ENCODE measurements around the gene C4orf46.

The C4orf46 gene

GRCh38 chr4:158649111-158649680 is 22.5 kb downstream of the C4orf46 start:
- H3K9me3 ChIP-seq (ENCODE audit: control insufficient read depth, insufficient read depth, low read depth, low read length), result no peaks in the 10 kb centered on the region
- H3K36me3 ChIP-seq (ENCODE audit: control insufficient read depth in 2 of 2, insufficient read depth in 1 of 2, low read length in 2 of 2), result no peaks in the 10 kb centered on the region
- H3K4me3 ChIP-seq (ENCODE audit: low read depth, low read length), result no peak overlapping the region
- CTCF ChIA-PET, result interaction anchor here (0.7 kb wide), 1 partner anchor 82 kb away, joined by 3 read pairs; no protein-coding TSS in a partner anchor
- no peaks in the 10 kb centered on the region for H3K4me1 ChIP-seq (ENCODE audit: control insufficient read depth, insufficient read depth, low read length)
- no peak overlapping the region for H3K27ac ChIP-seq (ENCODE audit: extremely low read depth, low read depth, low read length)
- no peak for TF ChIP-seq ZNF621 (tag by site-specific recombination; IDR thresholded peaks at IDR 0.05)
- no peak for TF ChIP-seq ZNF10 (tag by site-specific recombination; IDR thresholded peaks at IDR 0.05)
- TF ChIP-seq, protein P1, sequence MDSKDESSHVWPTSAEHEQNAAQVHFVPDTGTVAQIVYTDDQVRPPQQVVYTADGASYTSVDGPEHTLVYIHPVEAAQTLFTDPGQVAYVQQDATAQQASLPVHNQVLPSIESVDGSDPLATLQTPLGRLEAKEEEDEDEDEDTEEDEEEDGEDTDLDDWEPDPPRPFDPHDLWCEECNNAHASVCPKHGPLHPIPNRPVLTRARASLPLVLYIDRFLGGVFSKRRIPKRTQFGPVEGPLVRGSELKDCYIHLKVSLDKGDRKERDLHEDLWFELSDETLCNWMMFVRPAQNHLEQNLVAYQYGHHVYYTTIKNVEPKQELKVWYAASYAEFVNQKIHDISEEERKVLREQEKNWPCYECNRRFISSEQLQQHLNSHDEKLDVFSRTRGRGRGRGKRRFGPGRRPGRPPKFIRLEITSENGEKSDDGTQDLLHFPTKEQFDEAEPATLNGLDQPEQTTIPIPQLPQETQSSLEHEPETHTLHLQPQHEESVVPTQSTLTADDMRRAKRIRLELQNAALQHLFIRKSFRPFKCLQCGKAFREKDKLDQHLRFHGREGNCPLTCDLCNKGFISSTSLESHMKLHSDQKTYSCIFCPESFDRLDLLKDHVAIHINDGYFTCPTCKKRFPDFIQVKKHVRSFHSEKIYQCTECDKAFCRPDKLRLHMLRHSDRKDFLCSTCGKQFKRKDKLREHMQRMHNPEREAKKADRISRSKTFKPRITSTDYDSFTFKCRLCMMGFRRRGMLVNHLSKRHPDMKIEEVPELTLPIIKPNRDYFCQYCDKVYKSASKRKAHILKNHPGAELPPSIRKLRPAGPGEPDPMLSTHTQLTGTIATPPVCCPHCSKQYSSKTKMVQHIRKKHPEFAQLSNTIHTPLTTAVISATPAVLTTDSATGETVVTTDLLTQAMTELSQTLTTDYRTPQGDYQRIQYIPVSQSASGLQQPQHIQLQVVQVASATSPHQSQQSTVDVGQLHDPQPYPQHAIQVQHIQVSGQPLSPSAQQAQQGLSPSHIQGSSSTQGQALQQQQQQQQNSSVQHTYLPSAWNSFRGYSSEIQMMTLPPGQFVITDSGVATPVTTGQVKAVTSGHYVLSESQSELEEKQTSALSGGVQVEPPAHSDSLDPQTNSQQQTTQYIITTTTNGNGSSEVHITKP (tag by site-specific recombination; IDR thresholded peaks at IDR 0.05), result no peak
- no peak for TF ChIP-seq GFI1B (tag by site-specific recombination; IDR thresholded peaks at IDR 0.05)
- no peak for TF ChIP-seq MEIS1 (CRISPR knock-in tag; IDR thresholded peaks at IDR 0.05; ENCODE audit: borderline replicate concordance)
- no peak for TF ChIP-seq REST (tag by site-specific recombination; IDR thresholded peaks at IDR 0.05)
- no peak for TF ChIP-seq ZNF555 (tag by site-specific recombination; conservative IDR thresholded peaks at IDR 0.05)
- no peak for TF ChIP-seq ZNF366 (tag by site-specific recombination; conservative IDR thresholded peaks at IDR 0.05)
- POLR2A ChIA-PET, result no interaction called here

GRCh38 chr4:158644760-158645159 is 26.9 kb downstream of the C4orf46 start:
- H3K27ac ChIP-seq (ENCODE audit: extremely low read depth, low read depth, low read length), result no peak overlapping the region
- H3K4me3 ChIP-seq (ENCODE audit: low read depth, low read length), result no peak overlapping the region
- ChIA-PET POLR2A (no interaction called here), CTCF (interaction anchor here (0.6 to 1.1 kb wide), 2 partner anchors 11 to 24 kb away, joined by 3 to 5 read pairs; no protein-coding TSS in a partner anchor)
- no peaks in the 10 kb centered on the region for H3K4me1 ChIP-seq (ENCODE audit: control insufficient read depth, insufficient read depth, low read length)
- TF ChIP-seq ZNF19 (tag by site-specific recombination; IDR thresholded peaks at IDR 0.05; ENCODE audit: low read depth) (no peak), ZNF202 (tag by site-specific recombination; IDR thresholded peaks at IDR 0.05; ENCODE audit: borderline replicate concordance) (no peak), KLF16 (tag by site-specific recombination; IDR thresholded peaks at IDR 0.05) (no peak), ZNF48 (tag by site-specific recombination; IDR thresholded peaks at IDR 0.05) (no peak), KLF8 (tag by site-specific recombination; IDR thresholded peaks at IDR 0.05) (no peak)
- H3K36me3 ChIP-seq (ENCODE audit: control insufficient read depth in 2 of 2, insufficient read depth in 1 of 2, low read length in 2 of 2), result no peaks in the 10 kb centered on the region
- H3K9me3 ChIP-seq (ENCODE audit: control insufficient read depth, insufficient read depth, low read depth, low read length), result no peaks in the 10 kb centered on the region

DNA sequence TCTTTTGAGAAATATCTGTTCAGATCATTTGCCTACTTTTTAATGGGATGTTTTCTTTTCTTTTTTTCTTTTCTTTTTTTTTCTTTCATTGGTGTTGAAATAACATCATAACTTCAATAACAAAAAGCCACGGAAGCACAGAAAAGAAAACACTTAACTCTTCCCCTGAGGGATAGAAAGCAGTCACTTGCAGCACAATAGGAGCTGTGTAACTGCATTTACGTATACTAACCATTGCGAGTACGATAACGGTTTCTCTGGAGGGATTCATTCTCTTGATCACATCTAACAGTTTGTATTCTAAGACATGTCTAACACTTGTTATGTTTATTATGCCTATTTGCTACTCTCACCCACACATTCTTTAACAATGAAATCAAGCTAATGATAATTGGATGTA is 27.3 kb downstream of the C4orf46 start:
- POLR2A ChIA-PET, result no interaction called here
- no peak for TF ChIP-seq GLI2 (tag by site-specific recombination; IDR thresholded peaks at IDR 0.05; ENCODE audit: borderline replicate concordance, low read depth)
- no peak for TF ChIP-seq KLF16 (tag by site-specific recombination; IDR thresholded peaks at IDR 0.05)
- no peak for TF ChIP-seq ZBTB21 (tag by site-specific recombination; IDR thresholded peaks at IDR 0.05)
- TF ChIP-seq, protein P2, sequence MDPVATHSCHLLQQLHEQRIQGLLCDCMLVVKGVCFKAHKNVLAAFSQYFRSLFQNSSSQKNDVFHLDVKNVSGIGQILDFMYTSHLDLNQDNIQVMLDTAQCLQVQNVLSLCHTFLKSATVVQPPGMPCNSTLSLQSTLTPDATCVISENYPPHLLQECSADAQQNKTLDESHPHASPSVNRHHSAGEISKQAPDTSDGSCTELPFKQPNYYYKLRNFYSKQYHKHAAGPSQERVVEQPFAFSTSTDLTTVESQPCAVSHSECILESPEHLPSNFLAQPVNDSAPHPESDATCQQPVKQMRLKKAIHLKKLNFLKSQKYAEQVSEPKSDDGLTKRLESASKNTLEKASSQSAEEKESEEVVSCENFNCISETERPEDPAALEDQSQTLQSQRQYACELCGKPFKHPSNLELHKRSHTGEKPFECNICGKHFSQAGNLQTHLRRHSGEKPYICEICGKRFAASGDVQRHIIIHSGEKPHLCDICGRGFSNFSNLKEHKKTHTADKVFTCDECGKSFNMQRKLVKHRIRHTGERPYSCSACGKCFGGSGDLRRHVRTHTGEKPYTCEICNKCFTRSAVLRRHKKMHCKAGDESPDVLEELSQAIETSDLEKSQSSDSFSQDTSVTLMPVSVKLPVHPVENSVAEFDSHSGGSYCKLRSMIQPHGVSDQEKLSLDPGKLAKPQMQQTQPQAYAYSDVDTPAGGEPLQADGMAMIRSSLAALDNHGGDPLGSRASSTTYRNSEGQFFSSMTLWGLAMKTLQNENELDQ (tag by site-specific recombination; IDR thresholded peaks at IDR 0.05; ENCODE audit: low read depth), result no peak
- TF ChIP-seq ZNF629 (tag by site-specific recombination; IDR thresholded peaks at IDR 0.05), result no peak
- TF ChIP-seq, protein P3, sequence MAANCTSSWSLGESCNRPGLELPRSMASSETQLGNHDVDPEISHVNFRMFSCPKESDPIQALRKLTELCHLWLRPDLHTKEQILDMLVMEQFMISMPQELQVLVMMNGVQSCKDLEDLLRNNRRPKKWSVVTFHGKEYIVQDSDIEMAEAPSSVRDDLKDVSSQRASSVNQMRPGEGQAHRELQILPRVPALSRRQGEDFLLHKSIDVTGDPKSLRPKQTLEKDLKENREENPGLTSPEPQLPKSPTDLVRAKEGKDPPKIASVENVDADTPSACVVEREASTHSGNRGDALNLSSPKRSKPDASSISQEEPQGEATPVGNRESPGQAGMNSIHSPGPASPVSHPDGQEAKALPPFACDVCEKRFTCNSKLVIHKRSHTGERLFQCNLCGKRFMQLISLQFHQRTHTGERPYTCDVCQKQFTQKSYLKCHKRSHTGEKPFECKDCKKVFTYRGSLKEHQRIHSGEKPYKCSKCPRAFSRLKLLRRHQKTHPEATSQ (tag by site-specific recombination; IDR thresholded peaks at IDR 0.05), result no peak

More for the DNA sequence above, 27.3 kb downstream of the C4orf46 start:
- H3K36me3 ChIP-seq (ENCODE audit: control insufficient read depth in 2 of 2, insufficient read depth in 1 of 2, low read length in 2 of 2), result no peaks in the 10 kb centered on the region
- H3K4me3 ChIP-seq (ENCODE audit: low read depth, low read length), result no peak overlapping the region
- H3K9me3 ChIP-seq (ENCODE audit: control insufficient read depth, insufficient read depth, low read depth, low read length), result no peaks in the 10 kb centered on the region
- CTCF ChIA-PET, result interaction anchor here (1.1 kb wide), 1 partner anchor 24 kb away, joined by 5 read pairs; no protein-coding TSS in a partner anchor
- no peaks in the 10 kb centered on the region for H3K4me1 ChIP-seq (ENCODE audit: control insufficient read depth, insufficient read depth, low read length)
- no peak overlapping the region for H3K27ac ChIP-seq (ENCODE audit: extremely low read depth, low read depth, low read length)

All from HEK293 (cell line).